ENCODE data around the gene FSIP1.

The FSIP1 gene

DNA sequence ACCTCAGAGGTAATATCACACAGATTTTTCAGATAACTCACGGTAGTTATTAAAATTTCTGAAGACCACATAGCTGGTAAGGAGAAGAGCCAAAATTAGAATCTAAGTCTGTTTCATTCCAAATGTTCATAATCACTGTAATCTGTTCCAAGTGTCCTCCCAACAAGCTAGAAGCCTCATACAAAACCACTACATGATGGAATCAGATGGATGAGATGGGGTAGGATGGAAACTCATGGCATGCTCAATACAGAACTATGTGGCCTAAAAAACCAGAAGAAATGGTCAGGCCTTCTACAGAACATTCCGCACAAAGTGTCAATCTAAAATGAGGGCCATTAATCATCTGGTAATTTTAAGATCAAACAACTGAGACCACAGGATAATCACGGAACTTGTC lies 110.0 kb downstream of the FSIP1 start:
- DNase-seq = no peak

DNA sequence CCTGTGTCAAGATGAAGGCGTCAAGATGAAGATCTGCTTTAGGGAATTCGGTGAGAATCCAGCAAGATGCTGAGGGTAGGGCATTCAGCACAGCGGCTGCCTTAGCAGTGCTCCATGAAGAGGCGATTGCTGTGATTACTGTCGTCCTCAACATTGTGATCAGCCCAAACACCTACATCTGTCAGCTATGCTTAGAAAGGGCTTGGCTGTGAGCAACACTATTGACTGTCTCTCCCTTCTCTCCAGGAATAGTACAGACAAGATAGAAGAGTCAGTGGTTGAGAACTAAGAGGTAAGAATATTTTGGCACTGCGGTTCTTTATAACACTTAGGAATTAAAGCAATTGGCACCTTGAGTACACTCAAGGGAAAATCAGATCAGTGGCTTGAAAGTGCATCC lies 110.5 kb downstream of the FSIP1 start:
- DNase-seq = no peak

DNA sequence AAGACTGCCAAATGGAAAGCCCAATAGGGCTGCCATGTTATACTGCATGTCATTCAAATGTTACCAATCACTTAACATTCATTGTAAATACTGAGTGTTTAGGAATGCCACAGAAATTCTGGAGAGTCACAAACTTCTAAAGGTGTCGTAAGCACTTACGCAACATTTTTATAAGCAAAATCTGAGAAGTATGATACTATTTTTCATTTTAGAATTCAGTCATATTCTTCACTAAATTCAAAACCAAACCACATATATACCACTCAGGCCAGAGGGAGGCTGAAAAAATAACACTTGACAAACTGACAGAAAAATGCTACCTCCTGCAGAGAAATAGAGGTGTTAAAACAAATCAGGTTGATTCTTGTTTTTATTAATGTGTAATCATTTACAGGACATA lies 112.0 kb downstream of the FSIP1 start:
- no peak for DNase-seq

DNA sequence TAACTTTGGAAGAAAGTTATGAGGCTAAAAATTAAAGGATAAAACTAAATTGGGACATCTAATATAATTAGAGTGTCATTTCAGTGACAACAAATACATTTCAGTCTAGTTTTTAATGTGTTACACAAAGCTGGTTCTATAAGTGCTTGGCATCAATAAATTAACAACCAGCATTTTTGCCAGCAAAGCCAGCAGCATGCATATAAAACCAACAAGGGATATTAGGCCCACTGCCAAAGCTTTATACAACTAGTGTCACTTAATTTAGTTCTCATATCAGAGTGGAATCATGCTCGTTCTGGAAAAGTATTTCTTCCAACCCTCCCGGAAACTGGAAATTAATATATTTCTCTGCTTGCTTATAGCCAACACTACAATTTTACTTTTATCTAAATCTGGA lies 113.0 kb downstream of the FSIP1 start:
- no peak for DNase-seq

DNA sequence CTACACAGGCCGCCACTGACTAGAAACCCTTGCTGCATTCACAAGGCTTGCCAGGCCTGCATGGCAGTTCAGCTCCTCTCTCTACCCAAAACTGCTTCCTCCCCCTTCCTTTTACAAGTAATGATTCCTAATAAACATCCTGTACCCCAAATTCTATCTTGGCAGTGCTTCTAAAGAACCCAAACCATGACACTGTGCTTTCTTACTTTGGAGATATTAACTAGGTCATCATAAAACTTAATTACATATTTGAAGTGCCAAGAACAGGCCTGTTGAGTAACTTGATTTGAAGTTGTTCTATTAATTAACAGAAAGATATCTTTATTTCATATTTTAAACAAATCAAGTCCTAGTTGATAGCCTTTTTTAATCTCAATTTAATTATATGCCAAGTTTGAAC lies 113.4 kb downstream of the FSIP1 start:
- DNase-seq = no peak

DNA sequence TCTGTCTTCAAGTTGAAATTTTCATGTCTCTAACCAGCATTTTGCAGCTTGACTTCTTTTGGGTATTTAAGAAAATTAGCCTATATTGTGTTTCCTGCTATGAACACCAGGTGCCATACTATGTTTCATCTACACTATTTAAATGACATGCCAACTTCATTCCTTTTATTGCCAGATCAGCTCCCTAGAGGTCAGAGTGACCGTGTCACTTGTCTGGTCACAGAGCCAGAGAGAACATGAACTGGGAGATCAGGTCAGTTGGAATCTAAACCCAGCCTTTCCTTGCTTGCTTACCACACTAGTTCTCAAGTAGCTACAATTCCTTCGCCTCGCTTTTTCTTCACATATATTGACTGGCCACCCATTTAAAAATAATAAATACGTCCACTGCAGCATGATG lies 114.2 kb downstream of the FSIP1 start:
- DNase-seq = no peak

DNA sequence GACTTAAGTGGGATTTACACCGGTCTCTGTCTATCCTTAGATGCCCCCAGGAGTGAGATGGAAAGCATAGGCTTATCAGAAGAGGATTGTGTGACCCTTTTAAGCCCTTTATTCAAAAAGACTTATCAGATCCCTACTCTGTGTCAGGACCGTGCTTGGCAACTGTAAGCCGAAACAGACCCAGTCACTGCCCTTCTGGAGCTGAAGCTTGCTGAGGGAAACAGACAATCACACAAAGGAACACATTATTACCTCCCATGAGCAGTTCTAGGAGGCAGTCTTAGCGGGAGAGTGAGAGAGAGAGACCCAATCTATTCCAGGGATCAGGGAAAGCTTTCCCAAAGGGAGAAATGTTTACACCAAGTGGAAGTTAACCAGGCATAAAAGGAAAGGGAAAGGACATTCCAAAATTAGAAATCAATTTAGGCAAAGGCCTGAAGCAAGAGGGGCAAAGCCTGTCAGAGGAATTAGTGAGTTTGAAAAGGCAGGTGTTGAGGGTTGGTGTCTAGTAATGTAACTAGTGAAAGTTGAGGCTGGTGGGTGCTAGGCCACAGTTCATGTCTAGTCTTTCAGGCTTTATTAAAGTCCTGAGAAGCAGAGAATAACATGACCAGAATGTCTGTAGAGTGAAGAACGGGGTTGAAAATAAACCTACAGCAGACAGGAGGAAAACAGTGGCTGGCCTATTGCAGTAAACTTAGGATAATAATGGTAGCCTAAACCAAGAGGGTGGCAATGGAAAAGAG lies 115.1 kb downstream of the FSIP1 start:
- no peak for DNase-seq

DNA sequence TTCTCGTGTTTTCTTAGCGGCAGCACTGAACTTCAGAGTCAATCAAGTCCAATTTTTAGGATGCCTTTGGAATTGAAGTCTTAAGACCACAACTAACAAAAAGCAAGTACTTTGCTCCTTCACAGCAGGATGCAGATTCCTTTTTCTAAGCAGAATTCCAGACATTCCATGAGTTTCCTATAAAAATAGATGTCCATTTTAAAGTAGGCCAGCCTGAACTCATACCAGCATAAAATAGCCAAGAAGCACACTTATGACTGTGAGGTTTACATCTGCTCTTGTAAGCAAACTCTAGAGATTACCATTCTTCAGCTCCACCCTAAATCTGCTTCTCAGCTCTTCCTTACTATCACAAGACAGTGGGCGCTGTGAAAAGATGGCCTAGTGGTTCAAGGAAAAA lies 116.0 kb downstream of the FSIP1 start:
- no peak for DNase-seq

DNA sequence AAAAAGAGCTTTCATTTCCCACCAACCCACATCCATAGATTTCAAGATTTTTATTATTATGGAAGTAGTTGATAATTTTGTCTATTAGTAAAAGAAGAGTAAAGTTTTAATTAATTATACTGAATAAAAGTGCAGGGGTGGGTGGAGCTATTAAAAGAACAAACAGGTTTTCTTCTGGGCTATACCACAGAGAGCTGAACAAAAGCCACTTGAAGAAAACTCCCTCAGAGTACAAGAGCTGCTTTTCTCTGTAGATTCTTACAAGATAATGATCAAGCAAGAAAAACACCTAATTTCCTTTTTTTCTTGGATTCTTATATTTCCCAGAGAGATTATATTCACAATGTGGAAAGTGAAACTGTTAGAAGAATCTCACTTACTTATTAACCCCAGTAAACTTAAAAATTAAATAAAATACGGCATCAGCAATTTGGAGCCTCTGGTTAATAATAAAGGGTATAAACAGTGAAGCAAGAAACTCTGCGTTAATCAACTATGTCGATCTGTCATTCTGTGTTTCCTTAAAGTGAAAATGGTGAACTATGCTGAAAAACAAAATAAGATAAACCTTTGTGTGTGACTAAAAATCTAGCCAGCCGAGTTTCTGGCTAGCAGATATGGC lies 116.9 kb downstream of the FSIP1 start:
- no peak for DNase-seq

DNA sequence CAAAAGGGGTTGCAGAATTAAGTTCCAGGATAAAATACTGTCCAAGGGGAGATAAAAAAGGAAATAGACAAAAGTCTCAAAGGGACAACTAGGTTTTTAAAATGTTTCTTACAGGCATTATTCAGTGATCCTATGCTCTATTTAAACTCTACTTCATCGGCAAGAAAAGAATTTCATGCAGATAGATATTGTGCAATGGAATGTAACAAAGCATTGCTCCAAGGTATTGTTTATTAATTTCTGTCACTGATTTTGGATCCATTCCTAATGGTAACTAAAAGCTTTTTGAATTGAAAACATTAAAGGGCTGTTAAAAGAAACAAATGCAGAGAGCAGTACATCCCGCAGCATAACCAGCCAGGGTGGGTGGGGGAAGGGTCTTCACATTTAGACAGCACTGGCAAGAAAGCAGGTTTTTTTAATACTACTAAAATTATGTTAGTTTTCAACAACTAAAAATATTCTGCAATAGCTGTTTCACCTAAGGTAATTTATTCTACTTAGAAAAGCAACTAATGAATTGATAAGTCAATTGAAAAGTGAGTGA lies 118.9 kb downstream of the FSIP1 start:
- DNase-seq = no peak

DNA sequence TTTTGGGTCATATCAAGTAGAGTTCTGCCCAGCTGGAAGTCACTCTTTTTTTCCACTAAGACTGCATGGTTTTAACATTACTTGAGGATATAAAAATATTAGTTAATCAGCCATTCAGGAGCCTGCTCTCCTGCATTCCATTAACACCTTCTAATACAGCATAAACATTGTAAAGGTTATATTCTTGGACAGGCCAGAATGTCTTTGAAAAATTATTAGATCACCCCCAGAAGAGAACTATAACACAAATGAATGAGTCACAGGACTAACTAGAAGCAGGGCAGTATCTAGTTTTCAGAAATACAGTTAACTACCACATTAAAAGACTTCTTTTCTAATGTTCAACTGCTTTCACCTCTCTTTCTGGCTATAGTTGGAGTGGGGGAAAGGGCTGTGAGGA lies 120.9 kb downstream of the FSIP1 start:
- DNase-seq = no peak

DNA sequence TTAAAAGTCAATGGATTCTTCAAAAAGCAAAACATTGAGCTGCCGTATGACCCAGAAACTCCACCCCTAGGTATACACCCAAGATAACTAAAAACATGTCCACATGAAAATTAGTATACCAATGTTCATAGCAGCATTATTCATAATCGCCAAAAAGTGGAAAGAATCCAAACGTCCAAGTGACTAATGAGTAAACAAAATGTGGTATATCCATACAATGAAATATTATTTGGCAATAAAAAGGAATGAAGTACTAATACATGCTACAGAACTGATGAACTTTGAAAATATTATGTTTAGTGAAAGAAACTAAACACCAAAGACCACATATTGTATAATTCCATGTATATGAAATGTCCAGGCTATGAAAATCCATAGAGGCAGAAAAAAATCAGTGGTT lies 123.9 kb downstream of the FSIP1 start:
- no peak for DNase-seq

DNA sequence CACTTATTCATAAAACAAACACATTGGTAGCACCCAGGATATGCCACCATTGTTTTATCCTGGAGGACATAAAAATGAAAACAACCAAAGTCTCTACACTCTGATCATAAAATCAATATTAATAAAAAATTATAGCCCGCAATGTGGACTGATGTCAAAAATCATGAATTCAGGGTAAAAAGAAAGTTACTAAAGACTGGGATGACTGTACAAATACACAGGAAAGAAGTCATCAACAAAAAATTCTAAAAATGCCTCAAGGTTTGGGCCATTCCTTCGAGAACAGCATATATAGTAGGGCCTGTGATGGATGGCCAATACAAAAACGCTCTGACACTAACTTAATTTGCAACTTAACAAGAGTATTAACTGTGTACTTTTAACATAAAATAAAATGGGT lies 125.0 kb downstream of the FSIP1 start:
- DNase-seq = no peak

DNA sequence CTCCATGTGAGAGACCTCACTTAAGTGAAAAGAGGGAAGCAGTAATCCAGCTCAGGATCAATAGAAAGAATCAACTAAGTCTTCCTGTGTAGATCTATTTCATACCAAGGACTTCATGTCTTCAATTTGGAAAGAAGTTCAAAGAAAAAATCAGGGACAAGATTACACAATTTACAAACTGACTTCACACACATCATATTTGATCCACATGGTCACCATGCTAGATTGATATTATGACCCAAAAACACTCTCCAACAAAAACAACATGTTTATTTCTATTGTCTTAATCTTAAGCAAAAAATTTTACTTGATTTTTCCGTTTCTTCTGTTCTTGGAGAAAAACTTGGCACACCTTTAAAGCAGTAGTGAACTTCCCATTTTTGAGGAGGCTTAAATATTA lies 125.5 kb downstream of the FSIP1 start:
- no peak for DNase-seq

DNA sequence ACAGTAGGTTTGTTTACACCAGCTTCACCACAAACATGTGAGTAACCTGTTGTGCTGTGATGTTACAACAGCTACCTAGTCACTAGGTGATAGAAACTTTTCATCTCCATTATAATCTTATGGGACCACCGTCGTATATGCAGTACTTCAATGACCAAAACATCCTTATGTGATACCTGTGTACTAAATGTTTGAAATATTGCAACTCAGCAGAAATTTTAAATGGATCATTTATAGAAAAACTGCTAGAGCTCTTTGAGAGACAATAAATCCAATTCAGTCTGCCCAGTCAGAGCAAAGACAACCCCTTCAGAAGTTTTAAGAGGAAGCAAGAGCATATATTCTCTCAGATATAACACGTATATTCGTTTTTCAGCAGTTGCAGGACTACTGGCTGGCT lies 128.3 kb downstream of the FSIP1 start:
- no peak for DNase-seq

DNA sequence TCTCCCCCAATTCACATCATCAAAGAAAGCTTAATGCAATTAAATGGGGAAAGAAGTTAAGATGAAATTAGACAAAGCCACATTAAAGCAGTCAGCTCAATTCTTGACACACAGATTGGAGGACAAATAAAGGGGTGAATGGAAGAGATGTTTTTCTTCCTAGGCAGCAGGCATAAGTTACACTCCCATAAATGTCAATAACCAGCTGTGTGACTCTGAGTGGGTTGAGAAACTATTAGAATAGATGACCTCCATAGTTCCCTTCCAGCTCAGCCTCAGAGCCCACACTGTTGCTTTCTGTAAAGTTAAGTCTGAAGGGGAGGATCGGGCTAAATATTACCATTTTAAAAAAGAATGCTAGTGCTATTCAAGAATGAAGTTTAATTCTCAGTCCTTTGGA lies 130.8 kb downstream of the FSIP1 start:
- no peak for DNase-seq

DNA sequence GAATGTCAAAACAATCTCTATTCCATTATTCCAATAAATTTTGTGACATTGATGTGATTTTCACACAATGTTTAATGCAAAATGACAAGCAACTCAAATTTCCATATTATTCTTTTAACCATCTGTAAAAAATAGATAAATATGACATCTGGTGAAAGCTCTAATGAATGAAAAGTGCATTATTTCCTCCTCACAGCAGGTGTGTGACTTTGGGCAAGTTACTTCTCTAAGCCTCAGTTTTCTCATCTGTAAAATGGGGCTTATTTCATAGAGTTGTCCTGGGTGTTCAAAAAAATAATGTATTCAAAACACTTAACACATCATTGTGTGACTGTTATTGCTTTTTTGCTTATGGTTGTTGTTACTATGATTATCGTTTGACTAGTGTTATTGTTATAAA lies 131.3 kb downstream of the FSIP1 start:
- DNase-seq = no peak

DNA sequence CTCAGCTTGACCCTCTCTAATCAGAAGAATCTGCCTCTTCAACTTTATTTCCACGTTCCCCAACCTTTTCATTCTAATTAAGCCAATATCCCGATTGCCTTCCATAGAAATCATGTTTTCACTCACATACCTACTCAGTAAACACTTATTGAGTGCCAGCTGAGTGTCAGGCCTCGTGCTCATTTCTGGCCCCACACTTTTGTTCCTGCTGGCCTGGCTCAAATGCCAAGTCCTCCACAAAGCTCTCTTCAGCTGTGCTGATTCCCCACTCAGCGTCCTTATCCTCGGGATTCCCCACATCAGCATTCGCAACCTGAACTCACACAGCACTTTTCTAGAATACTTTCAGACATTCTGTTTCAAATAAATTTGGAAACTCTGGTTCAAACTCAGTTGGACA lies 132.9 kb downstream of the FSIP1 start:
- DNase-seq = no peak

DNA sequence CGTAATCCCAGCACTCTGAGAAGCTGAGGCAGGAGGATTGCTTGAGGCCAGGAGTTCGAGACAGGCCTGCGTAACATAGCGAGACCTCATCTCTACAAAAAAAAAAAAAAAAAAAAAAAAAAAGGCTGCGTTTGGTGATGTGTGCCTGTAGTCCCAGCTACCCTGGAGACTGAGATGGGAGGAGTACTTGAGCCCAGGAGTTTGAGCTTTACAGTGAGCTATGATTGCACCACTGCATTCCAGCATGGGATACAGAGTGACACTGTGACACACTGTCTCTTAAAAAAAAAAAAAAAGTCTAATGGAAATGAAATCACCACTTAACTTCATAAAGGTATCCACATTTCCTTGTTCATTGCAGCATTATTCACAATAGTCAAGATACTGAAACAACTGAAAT lies 136.2 kb downstream of the FSIP1 start:
- DNase-seq = no peak

DNA sequence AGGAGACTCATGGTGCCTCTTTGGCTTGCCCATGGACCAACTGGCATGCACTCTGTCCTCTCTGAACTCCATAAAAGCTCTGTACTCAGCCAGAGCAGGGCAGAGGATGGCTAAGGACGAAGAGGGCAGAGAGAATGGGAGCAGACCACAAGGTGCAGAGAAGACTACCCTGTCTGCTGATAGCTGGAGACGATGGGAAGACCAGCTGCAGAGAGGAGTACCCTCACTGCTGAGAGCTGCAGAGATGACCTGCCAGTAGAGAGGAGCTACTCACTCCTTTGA lies 136.7 kb downstream of the FSIP1 start:
- DNase-seq = no peak

DNA sequence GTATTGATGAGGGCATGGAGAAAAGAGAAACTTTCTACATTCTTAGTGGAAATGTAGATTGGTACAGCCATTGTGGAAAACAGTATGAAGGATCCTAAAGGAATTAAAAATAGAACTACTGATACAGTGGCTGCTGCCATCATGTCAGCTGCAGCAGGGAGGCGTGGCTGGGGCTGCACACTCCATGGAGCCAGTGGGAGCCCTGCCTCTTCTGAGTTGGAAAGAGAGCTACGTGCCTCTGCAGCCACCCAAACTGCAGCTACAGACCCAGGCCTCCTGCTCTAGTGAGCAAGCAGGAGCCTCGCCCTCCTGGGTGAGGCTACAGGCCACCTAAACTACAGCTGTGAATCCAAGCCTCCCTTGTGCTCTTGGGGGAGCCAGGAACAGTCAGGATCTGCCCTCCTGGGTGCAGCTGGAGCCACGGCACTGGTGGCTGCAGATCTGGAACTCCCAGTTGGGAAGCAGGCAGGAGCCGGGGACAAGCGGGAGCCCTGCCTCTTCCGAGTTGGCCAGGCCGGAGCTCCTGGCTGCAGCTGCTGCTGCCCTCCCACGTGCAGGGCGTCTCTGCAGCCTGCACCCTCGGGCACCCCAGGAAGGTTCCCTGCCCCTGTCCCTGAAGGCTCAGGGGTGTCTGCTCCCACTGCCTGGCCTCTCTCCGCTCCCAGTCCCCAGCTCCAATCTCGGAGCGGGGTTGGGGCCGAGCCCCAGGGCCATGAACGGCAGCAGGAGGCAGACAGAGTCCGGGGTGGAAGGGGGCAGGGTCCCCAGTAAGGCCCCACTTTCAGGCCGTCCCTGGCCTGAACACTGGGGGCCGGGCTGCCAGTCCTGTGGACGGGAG lies 137.3 kb downstream of the FSIP1 start:
- no peak for DNase-seq

DNA sequence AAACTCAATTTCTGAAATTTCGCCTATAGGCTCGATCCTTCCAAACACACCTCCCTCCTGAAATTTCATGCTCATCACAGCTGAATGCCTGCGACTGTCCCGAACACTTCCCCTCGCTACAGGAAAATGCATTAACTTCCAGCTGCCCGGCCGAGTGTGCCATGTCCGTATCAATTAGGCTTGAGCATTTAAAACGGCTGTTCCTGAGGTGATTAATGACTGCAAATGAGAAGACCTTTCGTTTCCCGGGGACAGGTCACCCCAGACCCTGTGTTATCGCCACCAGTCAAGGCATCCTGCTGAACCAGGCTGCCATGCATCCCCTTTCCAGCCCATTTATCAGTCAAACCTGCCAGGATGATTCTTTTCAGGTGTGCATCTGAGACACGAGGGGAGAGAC lies 138.5 kb downstream of the FSIP1 start:
- no peak for DNase-seq

DNA sequence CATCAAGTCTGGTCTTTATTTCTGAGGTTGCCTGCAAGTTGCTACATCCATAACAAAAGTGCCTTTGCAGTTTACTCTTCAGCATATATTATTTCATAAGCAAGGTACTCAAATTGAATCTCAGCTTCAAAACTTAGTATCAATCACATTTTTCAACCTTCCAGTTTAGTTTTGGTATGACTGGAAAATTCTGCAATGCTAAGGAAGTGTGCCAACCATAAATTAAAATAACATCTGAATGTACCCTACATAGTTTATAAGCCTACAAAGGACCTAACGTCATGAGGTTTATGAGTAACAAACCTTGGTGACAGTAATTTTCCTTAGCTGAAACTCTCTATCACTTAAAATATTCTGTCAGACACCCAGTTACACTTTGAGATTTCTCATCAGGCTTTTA lies 138.9 kb downstream of the FSIP1 start:
- DNase-seq = no peak

DNA sequence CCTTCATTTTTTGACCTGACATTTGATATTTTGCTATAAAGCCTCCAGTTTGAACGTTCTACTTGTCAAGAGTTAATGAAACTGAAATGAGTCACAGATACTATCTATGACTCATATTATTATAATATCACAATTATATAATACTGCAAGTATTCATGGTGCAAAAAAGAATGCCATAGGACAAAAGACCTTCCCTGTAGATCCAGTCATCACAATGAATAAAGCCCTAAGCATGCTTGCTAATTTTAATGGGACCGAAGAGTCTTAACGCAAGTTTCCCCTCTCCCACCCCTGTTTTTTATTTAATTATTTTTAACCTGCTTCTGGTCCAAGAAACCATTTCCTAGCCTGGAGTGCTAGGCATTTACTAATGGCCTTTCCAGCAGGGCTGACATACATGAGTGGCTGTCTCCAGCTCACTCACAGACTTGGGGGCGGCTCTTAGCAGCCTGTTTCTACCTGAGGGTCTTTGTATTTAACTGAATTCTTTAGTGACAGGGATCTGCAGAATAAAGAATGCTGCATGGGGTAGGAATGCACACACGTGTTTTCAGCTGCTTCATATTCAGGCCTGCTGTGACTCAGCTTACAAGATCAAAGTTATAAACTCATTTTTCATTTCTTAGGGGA lies 140.5 kb downstream of the FSIP1 start:
- no peak for DNase-seq

Measured in DMS 273 treated with DMSO at 0.1 percent for 48 hours (cell line).